Hepatocyte (in vitro differentiated cells): ENCODE results near the gene REP15.

Source experiments
- EZH2 ChIP-seq: fragments of 200-600 bp; sonication (generic); IDR thresholded peaks from 2 replicates; pipeline ENCODE4 v1.6.1; 2016; ENCODE audit warnings: antibody characterized with exemption, mild to moderate bottlenecking, borderline replicate concordance
- EZH2phosphoT487 ChIP-seq: fragments of 200-600 bp; sonication (generic); IDR thresholded peaks from one replicate; pipeline ENCODE4 v1.6.1; 2018; ENCODE audit warnings: antibody characterized with exemption, mild to moderate bottlenecking, low read depth, moderate library complexity; ENCODE audit not compliant: unreplicated experiment, severe bottlenecking
- TF ChIP-seq, protein P1 (sequence below): fragments of 200-600 bp; sonication (generic); IDR thresholded peaks from 2 replicates; pipeline ENCODE4 v1.5.1; 2016; ENCODE audit warnings: antibody characterized with exemption, mild to moderate bottlenecking; ENCODE audit not compliant: poor library complexity

DNA sequence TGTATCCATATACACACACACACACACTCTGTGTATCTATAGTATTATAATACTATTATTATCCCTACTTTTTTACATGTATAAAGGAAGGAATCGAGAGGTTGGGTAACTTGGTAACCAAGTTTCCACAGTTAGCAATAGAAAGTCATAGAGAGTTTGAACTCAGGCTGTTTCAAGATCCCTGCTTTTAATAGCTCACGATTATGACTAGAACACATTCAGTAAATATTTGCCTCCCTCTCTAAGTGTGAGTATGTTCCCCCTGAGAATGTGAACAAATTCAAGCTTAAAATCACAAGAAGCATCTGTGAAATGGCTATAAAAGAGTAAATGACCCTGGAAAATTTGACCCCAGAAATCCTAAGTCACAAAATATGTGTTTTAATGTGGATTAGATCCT lies 11.0 kb upstream of the REP15 start:
- TF ChIP-seq, protein P1, sequence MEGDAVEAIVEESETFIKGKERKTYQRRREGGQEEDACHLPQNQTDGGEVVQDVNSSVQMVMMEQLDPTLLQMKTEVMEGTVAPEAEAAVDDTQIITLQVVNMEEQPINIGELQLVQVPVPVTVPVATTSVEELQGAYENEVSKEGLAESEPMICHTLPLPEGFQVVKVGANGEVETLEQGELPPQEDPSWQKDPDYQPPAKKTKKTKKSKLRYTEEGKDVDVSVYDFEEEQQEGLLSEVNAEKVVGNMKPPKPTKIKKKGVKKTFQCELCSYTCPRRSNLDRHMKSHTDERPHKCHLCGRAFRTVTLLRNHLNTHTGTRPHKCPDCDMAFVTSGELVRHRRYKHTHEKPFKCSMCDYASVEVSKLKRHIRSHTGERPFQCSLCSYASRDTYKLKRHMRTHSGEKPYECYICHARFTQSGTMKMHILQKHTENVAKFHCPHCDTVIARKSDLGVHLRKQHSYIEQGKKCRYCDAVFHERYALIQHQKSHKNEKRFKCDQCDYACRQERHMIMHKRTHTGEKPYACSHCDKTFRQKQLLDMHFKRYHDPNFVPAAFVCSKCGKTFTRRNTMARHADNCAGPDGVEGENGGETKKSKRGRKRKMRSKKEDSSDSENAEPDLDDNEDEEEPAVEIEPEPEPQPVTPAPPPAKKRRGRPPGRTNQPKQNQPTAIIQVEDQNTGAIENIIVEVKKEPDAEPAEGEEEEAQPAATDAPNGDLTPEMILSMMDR: no peak
- TF ChIP-seq EZH2phosphoT487 (no peak), EZH2 (no peak)
